T-helper 17 cell (primary cell): ENCODE results near the gene ERN2. TPM values are rescaled to one million over a fixed set of nuclear protein-coding genes. Genes with fewer than 3 reads are reported as not detected.
A peak's percentile ranks its signal among the peaks of the same experiment; 100 is the strongest.
"Not testable (repeated sequence)": the region's sequence is repeated elsewhere in the genome, so short reads cannot be mapped to it uniquely, and the experiment has no call there.

Source experiments
- ATAC-seq: fragments of 150-1000 bp; cut with Tn5 transposase; 2 replicates; pipeline ENCODE4 v1.10.0; 2021; ENCODE audit warnings: mild to moderate bottlenecking, moderate library complexity
- DNase-seq, 3 donors: peaks; one replicate each; pipeline versions ENCODE4 v3.0.0 to v3.0.0-alpha.2; 2020 to 2021
- H3K9me3 ChIP-seq: one replicate; pipeline ENCODE4 v1.7.0; 2013; ENCODE audit warnings: low read length, mild to moderate bottlenecking; ENCODE audit not compliant: control insufficient read depth, poor library complexity, severe bottlenecking
- H3K27ac Mint-ChIP-seq: one replicate; pipeline ENCODE4 v1.8.0; 2022; ENCODE audit warnings: mild to moderate bottlenecking, moderate library complexity, mixed read lengths
- H3K27me3 Mint-ChIP-seq: one replicate; pipeline ENCODE4 v1.8.0; 2022; ENCODE audit warnings: mixed read lengths
- H3K36me3 Mint-ChIP-seq: one replicate; pipeline ENCODE4 v1.8.0; 2022; ENCODE audit warnings: low read depth, mixed read lengths
- H3K4me1 Mint-ChIP-seq: one replicate; pipeline ENCODE4 v1.8.0; 2022; ENCODE audit warnings: mild to moderate bottlenecking, mixed read lengths
- H3K4me3 Mint-ChIP-seq: one replicate; pipeline ENCODE4 v1.8.0; 2022; ENCODE audit warnings: mild to moderate bottlenecking, moderate library complexity, mixed read lengths
- total RNA-seq, 4 donors: library from RNA in 2 of 4; stranded (reverse) in 2 of 4; gene quantifications; one replicate each; pipeline ENCODE4 v1.2.3 and lab custom pipeline; 2022 to 2026

The ERN2 gene
- total RNA-seq (not detected), total RNA-seq (lab: John Stamatoyannopoulos, UW) (0 reads per million in 2 donors)

- Mint-ChIP-seq H3K27ac (no peak within 1 kb of the TSS), H3K4me1 (peaks cover 2% of the 10 kb centered on the region), H3K27me3 (peaks cover 53% of the 10 kb centered on the region), H3K36me3 (peaks cover 7% of the 10 kb centered on the region), H3K4me3 (no peak within 1 kb of the TSS)
- ATAC-seq, result no peak
- no peak for DNase-seq
- no peaks in the 10 kb centered on the region for H3K9me3 ChIP-seq
Observed at GRCh38 chr16:23712976-23713375, at the start of gene ERN2. TSS of gene ERN2 (minus strand) at chr16:23713222. CDS start at chr16:23713187, 35 bp downstream.

- peaks cover 11% of the 10 kb centered on the region for H3K36me3 Mint-ChIP-seq
- H3K9me3 ChIP-seq, result no peaks in the 10 kb centered on the region
- DNase-seq, result no peak
- H3K27ac Mint-ChIP-seq, result no peak overlapping the region
- H3K4me3 Mint-ChIP-seq, result no peak overlapping the region
- no peaks in the 10 kb centered on the region for H3K4me1 Mint-ChIP-seq
- peaks cover 55% of the 10 kb centered on the region for H3K27me3 Mint-ChIP-seq
- no peak for ATAC-seq
Observed at GRCh38 chr16:23757937-23758619, 45.1 kb upstream of the ERN2 start.

GRCh38 chr16:23757116-23757515 lies 44.1 kb upstream of the ERN2 start:
- Mint-ChIP-seq H3K27me3 (peaks cover 59% of the 10 kb centered on the region), H3K4me3 (no peak overlapping the region), H3K27ac (no peak overlapping the region), H3K36me3 (peaks cover 11% of the 10 kb centered on the region), H3K4me1 (no peaks in the 10 kb centered on the region)
- no peak for DNase-seq
- no peak for ATAC-seq
- H3K9me3 ChIP-seq, result no peaks in the 10 kb centered on the region

GRCh38 chr16:23755484-23755809 lies 42.4 kb upstream of the ERN2 start:
- ATAC-seq (no peak), DNase-seq (no peak)
- peaks cover 73% of the 10 kb centered on the region for H3K27me3 Mint-ChIP-seq
- peaks cover 11% of the 10 kb centered on the region for H3K36me3 Mint-ChIP-seq
- H3K4me3 Mint-ChIP-seq, result peak overlapping the region; percentile 52
- H3K9me3 ChIP-seq, result no peaks in the 10 kb centered on the region
- H3K27ac Mint-ChIP-seq, result no peak overlapping the region
- no peaks in the 10 kb centered on the region for H3K4me1 Mint-ChIP-seq

- H3K4me3 Mint-ChIP-seq, result peak within 1 kb of the TSS; percentile 52
- no peak within 1 kb of the TSS for H3K27ac Mint-ChIP-seq
- no peaks in the 10 kb centered on the region for H3K4me1 Mint-ChIP-seq
- peaks cover 8% of the 10 kb centered on the region for H3K36me3 Mint-ChIP-seq
- DNase-seq (no peak), ATAC-seq (no peak)
- H3K9me3 ChIP-seq, result no peaks in the 10 kb centered on the region
- peaks cover 68% of the 10 kb centered on the region for H3K27me3 Mint-ChIP-seq
Observed at GRCh38 chr16:23754594-23755483, 41.8 kb upstream of the ERN2 start, which contains the start of gene CHP2. TSS of gene CHP2 (plus strand) at chr16:23755026. CDS start at chr16:23755050, 24 bp downstream.

GRCh38 chr16:23753908-23754593 lies 41.0 kb upstream of the ERN2 start:
- ATAC-seq (no peak), DNase-seq (no peak)
- Mint-ChIP-seq H3K4me1 (no peaks in the 10 kb centered on the region), H3K27me3 (peaks cover 68% of the 10 kb centered on the region), H3K27ac (no peak overlapping the region), H3K4me3 (peak overlapping the region; percentile 25), H3K36me3 (peaks cover 8% of the 10 kb centered on the region)
- no peaks in the 10 kb centered on the region for H3K9me3 ChIP-seq

GRCh38 chr16:23751053-23751452 lies 38.0 kb upstream of the ERN2 start:
- H3K27ac Mint-ChIP-seq, H3K4me1 Mint-ChIP-seq, H3K4me3 Mint-ChIP-seq, H3K9me3 ChIP-seq, H3K36me3 Mint-ChIP-seq, ATAC-seq, DNase-seq: not testable (repeated sequence)
- H3K27me3 Mint-ChIP-seq, result peaks cover 42% of the 10 kb centered on the region

GRCh38 chr16:23748630-23749029 lies 35.6 kb upstream of the ERN2 start:
- Mint-ChIP-seq H3K27me3 (peaks cover 43% of the 10 kb centered on the region), H3K4me1 (no peaks in the 10 kb centered on the region), H3K36me3 (peaks cover 2% of the 10 kb centered on the region), H3K4me3 (no peak overlapping the region), H3K27ac (no peak overlapping the region)
- ATAC-seq (no peak), DNase-seq (no peak)
- no peaks in the 10 kb centered on the region for H3K9me3 ChIP-seq

GRCh38 chr16:23745263-23745662 lies 32.2 kb upstream of the ERN2 start:
- no peak for ATAC-seq
- Mint-ChIP-seq H3K27ac (no peak overlapping the region), H3K4me1 (no peaks in the 10 kb centered on the region), H3K27me3 (peaks cover 37% of the 10 kb centered on the region), H3K36me3 (peaks cover 4% of the 10 kb centered on the region), H3K4me3 (no peak overlapping the region)
- DNase-seq, result no peak
- H3K9me3 ChIP-seq, result no peaks in the 10 kb centered on the region

- DNase-seq (no peak), ATAC-seq (no peak)
- Mint-ChIP-seq H3K4me3 (no peak overlapping the region), H3K27ac (no peak overlapping the region), H3K36me3 (peaks cover 4% of the 10 kb centered on the region), H3K27me3 (peaks cover 45% of the 10 kb centered on the region), H3K4me1 (no peaks in the 10 kb centered on the region)
- no peaks in the 10 kb centered on the region for H3K9me3 ChIP-seq
Observed at GRCh38 chr16:23742766-23743165, 29.7 kb upstream of the ERN2 start.

GRCh38 chr16:23741675-23742303 lies 28.8 kb upstream of the ERN2 start:
- no peak for ATAC-seq

GRCh38 chr16:23739516-23739915 lies 26.5 kb upstream of the ERN2 start:
- DNase-seq (no peak), ATAC-seq (no peak)
- Mint-ChIP-seq H3K27me3 (peaks cover 39% of the 10 kb centered on the region), H3K4me1 (peaks cover 6% of the 10 kb centered on the region), H3K4me3 (no peak overlapping the region), H3K27ac (no peak overlapping the region), H3K36me3 (peaks cover 2% of the 10 kb centered on the region)
- H3K9me3 ChIP-seq, result no peaks in the 10 kb centered on the region

More at GRCh38 chr16:23741675-23742303, 28.8 kb upstream of the ERN2 start:
- Mint-ChIP-seq H3K4me1 (no peaks in the 10 kb centered on the region), H3K27me3 (peaks cover 45% of the 10 kb centered on the region), H3K36me3 (peaks cover 4% of the 10 kb centered on the region), H3K27ac (no peak overlapping the region), H3K4me3 (no peak overlapping the region)
- DNase-seq, result no peak
- H3K9me3 ChIP-seq, result no peaks in the 10 kb centered on the region
